ENCODE measurements around the gene TAS2R9.
"Not testable (repeated sequence)": the region's sequence is repeated elsewhere in the genome, so short reads cannot be mapped to it uniquely, and the experiment has no call there.

The TAS2R9 gene

GRCh38 chr12:10810068-10810467, at the start of gene TAS2R9:
TAS2R9 (minus strand) TSS chr12:10810168; CDS start chr12:10810075, 93 bp downstream.
- no peak for DNase-seq

GRCh38 chr12:10855807-10856206, 45.8 kb upstream of the TAS2R9 start:
- no peak for DNase-seq

- DNase-seq: no peak
Measured at GRCh38 chr12:10853776-10854175, 43.8 kb upstream of the TAS2R9 start.

GRCh38 chr12:10851243-10851858, 41.4 kb upstream of the TAS2R9 start:
- DNase-seq: no peak

- DNase-seq: no peak
Measured at GRCh38 chr12:10849425-10849878, 39.5 kb upstream of the TAS2R9 start, which contains the start of gene PRR4. PRR4 (minus strand) TSS chr12:10849475; CDS start chr12:10849437, 38 bp downstream.

- no peak for DNase-seq
Measured at GRCh38 chr12:10847744-10848143, 37.8 kb upstream of the TAS2R9 start.

GRCh38 chr12:10842862-10843261, 32.9 kb upstream of the TAS2R9 start:
- DNase-seq: no peak

GRCh38 chr12:10838461-10838860, 28.5 kb upstream of the TAS2R9 start:
- DNase-seq: no peak

- DNase-seq: no peak
Measured at GRCh38 chr12:10829994-10830393, 20.0 kb upstream of the TAS2R9 start.

- no peak for DNase-seq
Measured at GRCh38 chr12:10826258-10826657, 16.3 kb upstream of the TAS2R9 start, which contains the start of gene TAS2R10. TAS2R10 (minus strand) TSS chr12:10826358; CDS start chr12:10826269, 89 bp downstream.

- no peak for DNase-seq
Measured at GRCh38 chr12:10824957-10825356, 15.0 kb upstream of the TAS2R9 start.

GRCh38 chr12:10811883-10812536, 2.0 kb upstream of the TAS2R9 start:
- DNase-seq: no peak

- DNase-seq: no peak
Measured at GRCh38 chr12:10807186-10807585, 2.8 kb downstream of the TAS2R9 start, which contains the start of gene TAS2R8. TAS2R8 (minus strand) TSS chr12:10807286; CDS start chr12:10806980, 306 bp downstream.

- DNase-seq: no peak
Measured at GRCh38 chr12:10802587-10802986, 7.4 kb downstream of the TAS2R9 start, which contains the start of gene TAS2R7. TAS2R7 (minus strand) TSS chr12:10802627; CDS start chr12:10802570, 57 bp downstream.

- no peak for DNase-seq
Measured at GRCh38 chr12:10801741-10802140, 8.2 kb downstream of the TAS2R9 start.

- DNase-seq: no peak
Measured at GRCh38 chr12:10794222-10794621, 15.7 kb downstream of the TAS2R9 start.

GRCh38 chr12:10791769-10792168, 18.2 kb downstream of the TAS2R9 start:
- not testable (repeated sequence) for DNase-seq

GRCh38 chr12:10783252-10783651, 26.7 kb downstream of the TAS2R9 start:
- no peak for DNase-seq

GRCh38 chr12:10779103-10779502, 30.9 kb downstream of the TAS2R9 start:
- DNase-seq: no peak

- DNase-seq: no peak
Measured at GRCh38 chr12:10771132-10771733, 38.7 kb downstream of the TAS2R9 start.

GRCh38 chr12:10759657-10760056, 50.3 kb downstream of the TAS2R9 start:
- DNase-seq: no peak
